ENCODE measurements around the gene JAM2.

Gene JAM2

DNA sequence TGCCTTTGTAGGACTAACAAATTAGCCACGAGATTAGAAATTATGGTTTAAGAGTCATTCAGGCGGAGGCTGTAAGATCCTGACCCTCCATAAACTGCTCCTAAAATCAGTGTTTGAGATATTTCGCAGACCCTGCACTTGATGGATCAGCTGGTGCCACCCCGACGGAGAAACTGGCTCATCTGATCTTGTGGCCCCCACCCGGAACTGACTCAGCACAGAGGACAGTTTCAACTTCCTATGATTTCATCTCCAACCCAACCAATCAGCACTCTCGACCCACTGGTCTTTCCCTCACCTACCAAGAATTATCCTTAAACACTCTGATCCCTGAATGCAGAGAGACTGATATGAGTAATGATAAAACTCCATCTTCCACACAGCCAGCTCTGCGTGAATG is 3.7 kb upstream of the JAM2 start:
- Mint-ChIP-seq H3K36me3 (ENCODE audit: low read depth) (no peaks in the 10 kb centered on the region), H3K4me1 (ENCODE audit: low read depth) (peaks cover 27% of the 10 kb centered on the region), H3K9me3 (no peaks in the 10 kb centered on the region), H3K4me3 (no peak overlapping the region), H3K27me3 (peaks cover 37% of the 10 kb centered on the region), H3K27ac (no peak overlapping the region)
- intact Hi-C loops (cut with micrococcal nuclease) = no loop called here

DNA sequence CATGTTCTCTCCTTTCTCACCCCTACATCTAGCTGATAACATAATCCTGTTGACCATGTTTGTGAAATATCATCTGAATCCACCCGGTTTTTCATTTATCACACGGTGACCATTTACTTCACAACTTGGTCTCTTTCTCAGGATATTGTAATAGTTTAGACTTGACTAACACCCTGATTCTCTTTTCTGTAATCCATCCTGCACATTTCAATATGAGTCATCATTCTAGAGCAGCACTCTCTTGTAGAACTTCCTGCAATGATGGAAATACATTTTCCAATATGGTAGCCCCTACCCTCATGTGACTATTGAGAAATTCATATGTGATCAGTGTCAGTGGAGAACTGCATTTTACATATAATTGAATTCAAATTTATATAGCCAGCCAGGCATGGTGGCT is 2.3 kb upstream of the JAM2 start:
- no peaks in the 10 kb centered on the region for H3K36me3 Mint-ChIP-seq (ENCODE audit: low read depth)
- peaks cover 48% of the 10 kb centered on the region for H3K27me3 Mint-ChIP-seq
- peaks cover 34% of the 10 kb centered on the region for H3K4me1 Mint-ChIP-seq (ENCODE audit: low read depth)
- H3K9me3 Mint-ChIP-seq = no peaks in the 10 kb centered on the region
- H3K27ac Mint-ChIP-seq = no peak overlapping the region
- intact Hi-C loops (cut with micrococcal nuclease) = no loop called here
- no peak overlapping the region for H3K4me3 Mint-ChIP-seq

DNA sequence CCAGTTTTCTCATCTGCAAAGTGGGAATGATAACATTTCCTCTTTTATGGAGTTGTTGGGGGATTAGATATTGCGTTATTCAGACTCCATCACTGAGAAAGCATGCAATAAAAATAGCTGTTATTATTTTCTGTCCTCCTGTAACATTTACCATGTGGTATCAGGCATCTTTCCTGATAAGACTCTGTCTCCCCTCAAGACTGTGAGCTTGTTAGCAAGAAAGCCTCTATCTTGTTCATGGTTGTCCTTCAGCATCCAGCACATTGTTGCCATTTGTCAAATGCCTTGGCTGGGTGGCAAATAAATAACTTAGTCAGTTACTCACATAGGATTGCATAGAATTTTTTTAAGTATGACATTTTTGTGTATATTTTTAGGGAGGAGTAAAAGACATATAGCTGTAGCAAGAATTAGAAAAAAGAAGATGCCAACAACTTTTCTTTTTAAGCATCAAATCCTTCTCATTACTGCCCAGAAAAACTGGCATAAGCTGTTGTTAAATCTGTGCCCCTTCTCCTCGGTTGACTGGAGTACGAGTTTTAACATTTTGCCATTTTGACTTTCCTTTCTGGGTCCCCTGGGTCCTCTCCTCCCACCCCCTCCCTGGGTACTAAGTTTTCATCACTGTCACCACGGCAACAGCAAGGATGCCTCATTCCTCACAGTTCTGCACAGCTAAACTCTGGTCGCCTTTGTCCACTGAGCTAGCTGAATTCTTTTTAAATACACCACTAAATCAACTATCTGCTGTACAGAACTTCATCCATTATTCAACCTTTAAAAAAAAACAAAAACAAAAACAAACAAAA is 1.0 kb upstream of the JAM2 start:
- H3K4me1 Mint-ChIP-seq (ENCODE audit: low read depth) = peaks cover 34% of the 10 kb centered on the region
- no peak overlapping the region for H3K4me3 Mint-ChIP-seq
- H3K27me3 Mint-ChIP-seq = peaks cover 50% of the 10 kb centered on the region
- H3K9me3 Mint-ChIP-seq = no peaks in the 10 kb centered on the region
- intact Hi-C loops (cut with micrococcal nuclease) = no loop called here
- H3K36me3 Mint-ChIP-seq (ENCODE audit: low read depth) = no peaks in the 10 kb centered on the region
- H3K27ac Mint-ChIP-seq = no peak overlapping the region

DNA sequence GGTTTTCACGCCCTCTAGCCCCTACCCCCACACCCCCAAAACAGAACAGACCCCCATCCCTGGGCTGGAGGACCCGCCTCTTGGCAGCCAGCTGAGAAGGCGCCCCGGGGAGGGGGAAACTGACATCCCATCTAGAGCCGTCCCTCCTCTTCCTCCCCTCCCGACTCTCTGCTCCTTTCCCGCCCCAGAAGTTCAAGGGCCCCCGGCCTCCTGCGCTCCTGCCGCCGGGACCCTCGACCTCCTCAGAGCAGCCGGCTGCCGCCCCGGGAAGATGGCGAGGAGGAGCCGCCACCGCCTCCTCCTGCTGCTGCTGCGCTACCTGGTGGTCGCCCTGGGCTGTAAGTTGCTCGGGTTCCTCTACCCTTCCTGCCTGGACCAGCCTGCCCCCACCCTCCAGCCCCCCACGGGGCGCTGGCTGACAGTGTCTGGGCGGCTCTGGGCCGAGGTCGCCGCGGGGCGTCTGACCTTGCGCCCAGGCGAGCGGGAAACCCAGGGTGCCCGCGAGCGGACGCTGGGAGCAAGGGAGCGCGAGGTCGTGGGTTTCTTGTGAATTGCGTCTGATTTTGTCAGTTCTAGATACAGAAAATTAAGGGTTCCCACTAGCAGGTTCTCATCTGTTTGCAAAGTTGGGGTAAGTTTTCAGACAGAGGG is 618 bp downstream of the JAM2 start:
- Mint-ChIP-seq H3K9me3 (no peaks in the 10 kb centered on the region), H3K27me3 (peaks cover 50% of the 10 kb centered on the region), H3K36me3 (ENCODE audit: low read depth) (no peaks in the 10 kb centered on the region), H3K4me3 (peak overlapping the region; percentile 76), H3K27ac (no peak overlapping the region), H3K4me1 (ENCODE audit: low read depth) (peaks cover 34% of the 10 kb centered on the region)
- intact Hi-C loops (cut with micrococcal nuclease) = no loop called here

DNA sequence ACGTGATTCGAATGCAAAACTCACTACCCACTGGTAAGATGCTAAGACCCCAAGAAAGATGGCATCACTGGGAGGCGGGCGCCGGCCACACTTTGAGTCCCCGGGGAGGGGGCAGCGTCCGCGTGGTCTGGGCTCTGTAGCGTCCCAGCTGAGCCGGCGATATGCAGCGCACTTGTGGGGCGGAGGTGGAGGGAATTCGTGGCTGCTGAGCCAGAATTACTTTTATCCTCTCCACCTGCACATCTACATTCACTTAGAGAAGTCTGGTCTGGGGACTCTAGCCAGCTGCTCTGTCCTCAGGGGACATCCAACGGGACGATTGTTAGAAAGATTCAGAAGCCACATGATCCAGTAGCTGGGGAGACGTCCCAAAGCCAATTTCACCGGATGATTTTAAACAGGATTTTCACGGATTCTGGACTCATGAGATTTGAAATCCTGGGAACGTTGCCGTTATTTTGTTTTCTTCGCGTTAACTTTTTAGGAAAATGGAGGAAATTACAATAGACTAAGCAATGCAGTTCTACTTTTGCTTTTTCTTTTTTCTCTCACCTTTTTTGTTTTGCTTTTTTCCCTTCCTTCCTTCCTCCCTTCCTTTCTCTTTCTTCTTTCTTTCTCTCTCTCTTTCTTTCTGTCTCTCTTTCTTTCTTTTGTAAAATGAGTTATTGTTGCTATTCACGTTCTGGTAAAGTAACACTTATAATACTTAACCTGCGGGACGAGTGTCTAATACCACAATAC is 1.3 kb downstream of the JAM2 start:
- Mint-ChIP-seq H3K4me3 (peak overlapping the region; percentile 76), H3K27me3 (peaks cover 50% of the 10 kb centered on the region), H3K4me1 (ENCODE audit: low read depth) (peaks cover 34% of the 10 kb centered on the region), H3K9me3 (no peaks in the 10 kb centered on the region), H3K36me3 (ENCODE audit: low read depth) (no peaks in the 10 kb centered on the region), H3K27ac (no peak overlapping the region)
- intact Hi-C loops (cut with micrococcal nuclease) = no loop called here

DNA sequence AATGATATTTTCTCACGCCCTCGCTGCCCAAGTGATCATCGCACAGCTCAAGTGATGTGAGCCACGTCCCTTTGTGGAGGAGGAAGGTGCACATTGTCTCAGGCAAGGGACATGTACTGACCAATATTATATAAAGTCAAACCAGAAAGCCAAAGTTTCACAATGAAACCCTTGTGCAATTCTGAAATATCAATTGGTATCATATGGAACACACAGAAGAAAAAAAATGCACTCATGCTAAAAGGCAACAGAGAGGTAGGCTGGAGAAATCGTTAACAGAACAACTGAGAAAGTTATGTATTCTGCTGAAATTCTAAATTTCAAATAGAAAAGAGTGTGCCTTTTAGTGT is 1.9 kb downstream of the JAM2 start:
- Mint-ChIP-seq H3K36me3 (ENCODE audit: low read depth) (no peaks in the 10 kb centered on the region), H3K9me3 (no peaks in the 10 kb centered on the region), H3K4me1 (ENCODE audit: low read depth) (peaks cover 34% of the 10 kb centered on the region), H3K27me3 (peaks cover 50% of the 10 kb centered on the region), H3K4me3 (peak overlapping the region; percentile 2), H3K27ac (no peak overlapping the region)
- intact Hi-C loops (cut with micrococcal nuclease) = no loop called here

DNA sequence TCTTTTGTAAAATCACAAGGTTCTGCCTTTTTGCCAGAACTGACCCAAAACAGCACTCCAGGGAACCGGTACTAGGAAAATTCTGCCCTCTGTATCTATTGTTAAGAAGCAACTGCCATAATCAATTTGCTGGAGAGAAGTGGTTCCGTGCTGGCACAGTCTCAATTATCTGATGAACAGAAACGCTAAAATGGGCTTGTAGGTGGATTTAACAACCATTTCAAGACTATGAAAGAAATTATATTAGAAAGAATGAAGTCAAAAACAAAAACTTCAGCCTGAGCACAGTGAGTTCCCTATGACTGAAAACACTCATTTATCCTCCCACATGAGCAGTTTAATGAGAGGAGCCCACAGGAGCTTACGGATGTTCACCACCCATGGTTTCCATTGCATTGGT is 4.4 kb downstream of the JAM2 start:
- H3K4me3 Mint-ChIP-seq = no peak overlapping the region
- no peaks in the 10 kb centered on the region for H3K36me3 Mint-ChIP-seq (ENCODE audit: low read depth)
- H3K27ac Mint-ChIP-seq = no peak overlapping the region
- peaks cover 33% of the 10 kb centered on the region for H3K4me1 Mint-ChIP-seq (ENCODE audit: low read depth)
- intact Hi-C loops (cut with micrococcal nuclease) = no loop called here
- H3K27me3 Mint-ChIP-seq = peaks cover 31% of the 10 kb centered on the region
- H3K9me3 Mint-ChIP-seq = peaks cover under 1% of the 10 kb centered on the region

DNA sequence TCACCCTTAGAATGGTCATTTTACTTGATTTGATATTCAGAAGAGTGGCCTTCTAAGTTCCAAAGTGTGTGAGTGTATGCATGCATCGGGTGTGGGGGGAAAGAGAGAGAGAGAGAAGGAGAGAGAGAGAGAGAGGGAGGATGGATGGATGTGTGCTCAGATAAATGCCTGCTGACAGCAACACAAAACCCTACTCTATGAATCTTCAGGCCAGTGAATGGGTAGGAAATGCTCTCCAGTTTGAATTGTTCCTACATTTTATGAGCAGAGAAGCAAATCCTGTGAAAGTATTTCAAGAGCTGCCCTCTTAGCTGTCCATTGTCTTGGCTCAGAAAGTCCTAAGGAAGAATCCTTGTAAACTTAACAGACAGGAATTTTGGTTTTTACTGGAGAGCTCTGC is 7.4 kb downstream of the JAM2 start:
- Mint-ChIP-seq H3K4me1 (ENCODE audit: low read depth) (peaks cover 8% of the 10 kb centered on the region), H3K36me3 (ENCODE audit: low read depth) (no peaks in the 10 kb centered on the region), H3K9me3 (peaks cover 9% of the 10 kb centered on the region), H3K27ac (no peak overlapping the region), H3K4me3 (no peak overlapping the region), H3K27me3 (peaks cover 3% of the 10 kb centered on the region)
- intact Hi-C loops (cut with micrococcal nuclease) = no loop called here

DNA sequence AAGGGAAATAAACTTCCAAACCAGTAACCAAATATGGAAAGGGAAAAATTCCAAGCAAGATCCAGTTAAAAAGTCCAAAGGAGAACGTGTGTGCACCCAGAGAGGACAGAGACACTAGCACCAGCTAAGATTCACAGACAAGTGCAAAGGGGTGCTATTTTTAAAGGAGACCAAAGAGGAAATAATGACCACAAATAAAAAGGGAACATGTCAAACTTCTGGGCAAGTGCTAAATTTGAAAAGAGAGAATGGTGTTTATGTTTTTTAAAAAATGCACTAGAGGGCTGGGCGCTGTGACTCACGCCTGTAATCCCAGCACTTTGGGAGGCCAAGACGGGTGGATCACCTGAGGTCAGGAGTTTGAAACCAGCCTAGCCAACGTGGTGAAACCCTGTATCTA is 8.6 kb downstream of the JAM2 start:
- H3K4me3 Mint-ChIP-seq = no peak overlapping the region
- intact Hi-C loops (cut with micrococcal nuclease) = no loop called here
- peaks cover 9% of the 10 kb centered on the region for H3K9me3 Mint-ChIP-seq
- H3K27me3 Mint-ChIP-seq = no peaks in the 10 kb centered on the region
- H3K4me1 Mint-ChIP-seq (ENCODE audit: low read depth) = peaks cover 8% of the 10 kb centered on the region
- H3K27ac Mint-ChIP-seq = no peak overlapping the region
- H3K36me3 Mint-ChIP-seq (ENCODE audit: low read depth) = no peaks in the 10 kb centered on the region

DNA sequence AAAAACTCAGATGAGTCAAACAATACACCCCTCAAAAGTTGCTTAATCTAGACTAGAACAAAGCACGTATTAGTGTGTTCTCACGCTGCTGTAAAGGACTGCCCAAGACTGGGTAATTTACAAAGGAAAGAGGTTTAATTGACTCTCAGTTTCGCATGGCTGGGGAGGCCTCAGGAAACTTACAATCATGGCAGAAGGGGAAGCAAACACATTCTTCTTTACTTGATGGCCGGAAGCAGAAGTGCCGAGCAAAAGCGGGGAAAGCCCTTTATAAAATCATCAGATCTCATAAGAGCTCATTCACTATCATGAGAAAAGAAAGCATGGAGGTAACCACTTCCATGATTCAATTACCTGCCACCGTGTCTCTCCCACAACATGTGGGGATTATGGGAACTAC is 10.1 kb downstream of the JAM2 start:
- H3K9me3 Mint-ChIP-seq = peaks cover 9% of the 10 kb centered on the region
- peaks cover 8% of the 10 kb centered on the region for H3K4me1 Mint-ChIP-seq (ENCODE audit: low read depth)
- no peak overlapping the region for H3K4me3 Mint-ChIP-seq
- intact Hi-C loops (cut with micrococcal nuclease) = no loop called here
- H3K27ac Mint-ChIP-seq = no peak overlapping the region
- no peaks in the 10 kb centered on the region for H3K27me3 Mint-ChIP-seq
- H3K36me3 Mint-ChIP-seq (ENCODE audit: low read depth) = no peaks in the 10 kb centered on the region

DNA sequence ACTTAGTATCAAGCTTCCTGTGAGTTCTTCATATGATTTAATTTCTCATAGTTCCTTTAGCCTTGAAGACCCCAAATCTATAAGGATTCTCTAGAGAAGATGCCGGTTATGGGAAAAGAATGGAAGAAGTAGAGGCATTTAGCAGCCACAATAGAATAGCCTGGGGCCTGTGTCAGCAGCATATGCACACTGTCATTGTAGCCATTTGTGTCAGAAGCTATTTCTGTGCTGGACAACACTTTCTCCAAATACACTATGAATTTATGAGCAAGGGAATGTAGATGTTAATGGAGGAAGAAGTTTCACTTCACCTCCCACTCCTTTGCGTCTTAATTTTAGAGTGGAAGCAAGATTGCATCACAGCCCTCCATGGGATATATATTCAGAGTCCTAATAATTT is 17.4 kb downstream of the JAM2 start:
- Mint-ChIP-seq H3K4me3 (no peak overlapping the region), H3K27me3 (no peaks in the 10 kb centered on the region), H3K27ac (no peak overlapping the region), H3K4me1 (ENCODE audit: low read depth) (no peaks in the 10 kb centered on the region), H3K9me3 (no peaks in the 10 kb centered on the region), H3K36me3 (ENCODE audit: low read depth) (no peaks in the 10 kb centered on the region)
- intact Hi-C loops (cut with micrococcal nuclease) = no loop called here

DNA sequence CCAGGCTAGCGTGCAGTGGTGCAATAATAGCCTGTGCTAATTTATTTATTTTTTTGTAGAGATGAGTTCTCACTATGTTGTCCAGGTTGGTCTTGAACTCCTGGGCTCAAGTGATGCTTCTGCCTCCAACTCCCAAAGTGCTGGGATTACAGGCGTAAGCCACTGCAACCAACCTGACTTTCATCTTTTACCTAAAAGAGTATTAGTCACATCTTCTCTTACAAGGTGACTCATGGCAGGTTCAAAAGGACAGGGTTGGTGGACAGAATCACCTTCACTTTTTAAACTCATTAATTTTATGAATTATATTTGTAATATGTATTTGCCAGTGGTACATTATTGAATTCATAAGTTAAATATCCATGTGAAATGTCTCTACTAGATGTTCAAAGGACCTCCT is 18.1 kb downstream of the JAM2 start:
- H3K9me3 Mint-ChIP-seq = no peaks in the 10 kb centered on the region
- no peak overlapping the region for H3K27ac Mint-ChIP-seq
- H3K4me3 Mint-ChIP-seq = no peak overlapping the region
- H3K27me3 Mint-ChIP-seq = no peaks in the 10 kb centered on the region
- no peaks in the 10 kb centered on the region for H3K36me3 Mint-ChIP-seq (ENCODE audit: low read depth)
- no peaks in the 10 kb centered on the region for H3K4me1 Mint-ChIP-seq (ENCODE audit: low read depth)
- intact Hi-C loops (cut with micrococcal nuclease) = no loop called here

DNA sequence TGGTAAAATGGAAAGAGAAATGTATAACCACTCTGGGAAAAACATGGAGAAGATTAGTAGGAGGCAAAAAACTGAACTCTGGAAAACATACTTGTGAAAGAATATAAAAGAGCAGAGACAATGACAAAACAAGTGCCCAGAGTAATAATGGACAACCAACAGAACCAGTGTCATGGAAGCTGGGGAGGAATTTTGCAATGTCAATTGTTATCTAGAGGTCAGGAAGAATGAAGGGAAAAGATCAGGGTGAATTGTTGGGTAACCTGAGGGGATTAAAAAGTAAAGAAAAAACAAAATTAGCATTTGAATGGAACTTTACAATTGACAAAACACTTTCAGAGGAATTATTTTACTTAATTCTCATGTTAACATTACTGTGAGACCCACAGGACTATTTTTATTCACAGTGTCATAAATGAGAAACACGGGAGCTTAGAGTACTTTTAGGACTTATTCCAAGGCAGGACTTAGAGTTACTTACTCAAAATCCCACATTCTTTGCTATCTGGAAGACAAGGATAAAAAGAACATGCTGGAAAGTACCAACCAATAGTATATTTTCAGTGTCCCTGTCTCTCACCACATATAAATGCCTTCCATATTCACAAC is 19.5 kb downstream of the JAM2 start:
- Mint-ChIP-seq H3K4me1 (ENCODE audit: low read depth) (no peaks in the 10 kb centered on the region), H3K4me3 (no peak overlapping the region), H3K27me3 (no peaks in the 10 kb centered on the region), H3K36me3 (ENCODE audit: low read depth) (no peaks in the 10 kb centered on the region), H3K9me3 (no peaks in the 10 kb centered on the region), H3K27ac (no peak overlapping the region)
- intact Hi-C loops (cut with micrococcal nuclease) = no loop called here

DNA sequence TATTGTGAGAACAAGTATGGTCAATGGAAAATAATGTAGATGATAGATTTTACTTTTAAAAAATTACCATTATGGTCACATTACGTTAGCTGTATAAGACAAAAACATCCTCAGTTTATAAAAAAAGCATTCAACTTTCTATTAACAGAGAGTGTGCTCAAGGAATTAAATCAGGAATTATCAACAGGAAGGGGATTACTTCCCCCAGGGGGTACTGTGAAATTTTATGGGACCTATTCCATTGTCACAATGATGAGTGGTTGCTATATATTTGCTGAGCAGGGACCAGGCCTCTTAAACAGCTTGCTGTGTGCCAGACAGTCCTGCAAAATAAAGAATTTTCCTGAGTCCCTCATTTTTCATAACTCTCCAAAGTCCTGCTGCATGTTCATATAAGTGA is 21.2 kb downstream of the JAM2 start:
- no peaks in the 10 kb centered on the region for H3K27me3 Mint-ChIP-seq
- intact Hi-C loops (cut with micrococcal nuclease) = no loop called here
- no peaks in the 10 kb centered on the region for H3K4me1 Mint-ChIP-seq (ENCODE audit: low read depth)

More for the DNA sequence above, 21.2 kb downstream of the JAM2 start:
- Mint-ChIP-seq H3K9me3 (no peaks in the 10 kb centered on the region), H3K36me3 (ENCODE audit: low read depth) (no peaks in the 10 kb centered on the region), H3K4me3 (no peak overlapping the region), H3K27ac (no peak overlapping the region)

Measured in dendritic cell treated with granulocyte-macrophage colony-stimulating factor and Interleukin-4, amounts not matched to agents 40 ng/mL and 50 ng/mL, for 4 days (primary cell).